Parathyroid adenoma (tissue), 2 donors: ENCODE results near the gene SLC44A4.
"Not testable (repeated sequence)": the region's sequence is repeated elsewhere in the genome, so short reads cannot be mapped to it uniquely, and the experiment has no call there.

Experiments used
- H2AFZ ChIP-seq: fragments of 300-600 bp; sonication (generic); one replicate; pipeline ENCODE4 v1.7.0; 2017; ENCODE audit warnings: antibody characterized with exemption, mild to moderate bottlenecking
- H3K27ac ChIP-seq: fragments of 300-600 bp; sonication (generic); one replicate; pipeline ENCODE4 v1.7.0; 2017
- H3K27me3 ChIP-seq: fragments of 300-600 bp; sonication (generic); one replicate; pipeline ENCODE4 v1.7.0; 2017; ENCODE audit warnings: low read length; ENCODE audit not compliant: control insufficient read depth, insufficient read depth
- H3K36me3 ChIP-seq: fragments of 300-600 bp; sonication (generic); one replicate; pipeline ENCODE4 v1.7.0; 2017; ENCODE audit warnings: low read length; ENCODE audit not compliant: control insufficient read depth, insufficient read depth
- H3K4me1 ChIP-seq: fragments of 300-600 bp; sonication (generic); one replicate; pipeline ENCODE4 v1.7.0; 2017; ENCODE audit warnings: control low read depth
- H3K4me2 ChIP-seq: fragments of 300-600 bp; sonication (generic); one replicate; pipeline ENCODE4 v1.7.0; 2017; ENCODE audit warnings: low read length
- H3K4me3 ChIP-seq: fragments of 300-600 bp; sonication (generic); one replicate; pipeline ENCODE4 v1.7.0; 2017; ENCODE audit warnings: low read depth, low read length
- H3K79me2 ChIP-seq: fragments of 300-600 bp; sonication (generic); one replicate; pipeline ENCODE4 v1.7.0; 2017; ENCODE audit warnings: control low read depth
- H3K9ac ChIP-seq: fragments of 300-600 bp; sonication (generic); one replicate; pipeline ENCODE4 v1.7.0; 2017; ENCODE audit warnings: mild to moderate bottlenecking
- H3K9me3 ChIP-seq: fragments of 300-600 bp; sonication (generic); one replicate; pipeline ENCODE4 v1.7.0; 2017; ENCODE audit warnings: low read length; ENCODE audit not compliant: control insufficient read depth
- CTCF ChIP-seq: fragments of 300-600 bp; sonication (generic); IDR thresholded peaks from one replicate; pipeline ENCODE4 v1.7.0; 2017; ENCODE audit warnings: antibody characterized with exemption, mild to moderate bottlenecking
- donor health status: primary hyperparathyroidism.

SLC44A4 gene

GRCh38 chr6:31915756-31916155 is 37.0 kb upstream of the SLC44A4 start:
- no peak overlapping the region for H3K4me3 ChIP-seq
- no peak for TF ChIP-seq CTCF
- H2AFZ ChIP-seq: no peak overlapping the region
- no peaks in the 10 kb centered on the region for H3K4me1 ChIP-seq
- H3K9me3 ChIP-seq: no peaks in the 10 kb centered on the region
- no peaks in the 10 kb centered on the region for H3K36me3 ChIP-seq
- no peaks in the 10 kb centered on the region for H3K79me2 ChIP-seq
- H3K4me2 ChIP-seq: no peak overlapping the region
- no peak overlapping the region for H3K9ac ChIP-seq
- no peak overlapping the region for H3K27ac ChIP-seq
- no peaks in the 10 kb centered on the region for H3K27me3 ChIP-seq

GRCh38 chr6:31915351-31915750 is 36.6 kb upstream of the SLC44A4 start:
- Histone ChIP-seq H3K4me2 (no peak overlapping the region), H3K4me3 (no peak overlapping the region), H3K27me3 (no peaks in the 10 kb centered on the region), H3K4me1 (no peaks in the 10 kb centered on the region), H2AFZ (no peak overlapping the region), H3K9ac (no peak overlapping the region), H3K27ac (no peak overlapping the region), H3K79me2 (no peaks in the 10 kb centered on the region), H3K36me3 (no peaks in the 10 kb centered on the region), H3K9me3 (no peaks in the 10 kb centered on the region)
- TF ChIP-seq CTCF: no peak

GRCh38 chr6:31911826-31912585 is 33.2 kb upstream of the SLC44A4 start:
- H3K4me1 ChIP-seq: no peaks in the 10 kb centered on the region
- H3K4me2 ChIP-seq: no peak overlapping the region
- no peak for TF ChIP-seq CTCF
- H3K4me3 ChIP-seq: no peak overlapping the region
- no peak overlapping the region for H2AFZ ChIP-seq
- no peaks in the 10 kb centered on the region for H3K36me3 ChIP-seq
- H3K9me3 ChIP-seq: no peaks in the 10 kb centered on the region
- H3K27ac ChIP-seq: no peak overlapping the region
- H3K27me3 ChIP-seq: no peaks in the 10 kb centered on the region
- H3K9ac ChIP-seq: no peak overlapping the region
- H3K79me2 ChIP-seq: no peaks in the 10 kb centered on the region

GRCh38 chr6:31909298-31909697 is 30.5 kb upstream of the SLC44A4 start:
- H3K36me3 ChIP-seq, H3K4me2 ChIP-seq, H3K27me3 ChIP-seq, H2AFZ ChIP-seq, H3K4me3 ChIP-seq, H3K9ac ChIP-seq, H3K9me3 ChIP-seq, H3K79me2 ChIP-seq, H3K27ac ChIP-seq, H3K4me1 ChIP-seq: not testable (repeated sequence)

GRCh38 chr6:31908791-31909190 is 30.0 kb upstream of the SLC44A4 start:
- no peak for TF ChIP-seq CTCF
- Histone ChIP-seq H3K36me3 (no peaks in the 10 kb centered on the region), H3K9me3 (no peaks in the 10 kb centered on the region), H3K4me2 (no peak overlapping the region), H3K27ac (no peak overlapping the region), H3K4me3 (no peak overlapping the region), H3K9ac (no peak overlapping the region), H3K4me1 (no peaks in the 10 kb centered on the region), H3K27me3 (no peaks in the 10 kb centered on the region), H3K79me2 (no peaks in the 10 kb centered on the region), H2AFZ (no peak overlapping the region)

- H3K27ac ChIP-seq, H3K4me3 ChIP-seq, H2AFZ ChIP-seq, H3K27me3 ChIP-seq, H3K4me1 ChIP-seq, H3K9me3 ChIP-seq, H3K79me2 ChIP-seq, H3K4me2 ChIP-seq, H3K9ac ChIP-seq, H3K36me3 ChIP-seq: not testable (repeated sequence)
Measured at GRCh38 chr6:31908255-31908654, 29.5 kb upstream of the SLC44A4 start.
